HG02678 (cell line): ENCODE results near the gene MAN1C1.

Experiments used
- ATAC-seq: cut with Tn5 transposase; IDR thresholded peaks from one replicate; pipeline ENCODE4 v1.9.1; 2021; ENCODE audit warnings: mild to moderate bottlenecking, moderate library complexity; ENCODE audit not compliant: unreplicated experiment

The MAN1C1 gene

DNA sequence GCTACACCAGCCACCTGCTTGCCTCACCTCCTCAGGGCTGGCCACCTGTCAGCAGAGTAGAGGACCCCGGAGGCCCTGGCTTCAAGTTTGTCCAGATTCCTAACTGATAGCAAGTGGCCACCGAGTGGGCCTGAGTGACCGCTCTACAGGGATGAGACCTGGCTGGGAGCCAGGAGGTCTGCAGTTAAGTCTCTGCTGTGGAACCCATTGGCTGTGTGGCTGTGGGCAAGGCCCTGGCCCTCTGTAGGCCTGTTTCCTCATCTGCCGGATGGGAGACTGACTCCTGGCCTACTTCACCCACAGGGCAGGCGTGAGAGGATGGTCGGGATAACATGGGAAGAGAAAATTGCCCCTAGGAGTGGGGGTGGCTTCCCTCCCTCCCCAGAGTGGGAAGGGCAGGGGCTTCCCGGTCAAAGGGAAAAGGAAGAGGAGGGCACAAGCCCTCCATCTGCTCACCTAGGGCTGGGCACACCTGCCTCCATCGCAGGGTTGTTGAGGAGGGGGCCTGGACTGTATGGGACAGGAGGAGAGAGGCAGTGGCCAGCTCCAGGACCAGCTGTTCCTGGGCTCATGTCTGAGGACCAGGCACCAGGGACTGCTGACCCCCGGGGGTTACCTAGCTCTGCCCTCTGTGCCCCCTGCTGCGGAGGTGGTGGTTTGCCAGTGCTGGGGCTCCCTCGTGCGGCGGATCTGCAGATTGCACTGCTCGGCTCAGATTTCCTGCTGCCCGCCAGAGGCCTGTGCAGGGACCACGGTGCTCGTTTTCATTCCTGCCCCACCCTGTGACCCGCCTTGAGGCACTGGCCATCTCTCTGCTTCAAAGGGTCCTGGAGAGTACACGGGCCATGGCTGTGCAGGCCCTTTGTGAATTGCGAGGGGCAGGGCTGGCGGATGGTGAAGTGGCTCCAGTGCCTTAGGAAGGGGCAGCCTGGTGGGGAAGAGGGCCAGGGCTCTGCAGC lies 194.0 kb downstream of the MAN1C1 start:
- peak; percentile 45 for ATAC-seq

DNA sequence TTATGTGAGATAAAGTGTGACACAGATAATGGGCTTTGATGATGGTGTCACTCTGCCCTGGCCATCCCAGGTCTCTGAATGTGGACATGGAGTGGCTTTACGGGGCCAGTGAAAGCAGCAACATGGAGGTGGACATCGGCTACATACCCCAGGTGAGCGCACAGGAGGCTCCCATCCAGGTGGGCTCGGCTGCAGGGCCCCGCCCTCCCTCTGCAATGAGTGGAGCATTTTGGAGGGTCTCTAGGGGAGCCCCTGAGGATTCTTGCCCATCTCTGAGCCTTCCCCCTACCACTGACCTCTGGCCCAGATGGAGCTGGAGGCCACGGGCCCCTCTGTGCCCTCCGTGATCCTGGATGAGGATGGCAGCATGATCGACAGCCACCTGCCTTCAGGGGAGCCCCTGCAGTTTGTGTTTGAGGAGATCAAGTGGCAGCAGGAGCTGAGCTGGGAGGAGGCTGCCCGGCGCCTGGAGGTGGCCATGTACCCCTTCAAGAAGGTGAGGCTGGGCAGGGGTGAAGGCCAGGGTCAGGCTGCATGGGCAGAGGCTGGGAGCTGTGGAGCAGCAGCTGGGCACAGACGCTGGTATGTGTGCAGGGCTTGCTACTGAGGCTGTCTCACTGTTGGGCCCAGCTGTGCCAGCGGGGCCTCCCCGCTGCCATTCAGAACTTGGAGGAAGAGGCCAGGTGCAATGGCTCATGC lies 194.9 kb downstream of the MAN1C1 start:
- no peak for ATAC-seq

DNA sequence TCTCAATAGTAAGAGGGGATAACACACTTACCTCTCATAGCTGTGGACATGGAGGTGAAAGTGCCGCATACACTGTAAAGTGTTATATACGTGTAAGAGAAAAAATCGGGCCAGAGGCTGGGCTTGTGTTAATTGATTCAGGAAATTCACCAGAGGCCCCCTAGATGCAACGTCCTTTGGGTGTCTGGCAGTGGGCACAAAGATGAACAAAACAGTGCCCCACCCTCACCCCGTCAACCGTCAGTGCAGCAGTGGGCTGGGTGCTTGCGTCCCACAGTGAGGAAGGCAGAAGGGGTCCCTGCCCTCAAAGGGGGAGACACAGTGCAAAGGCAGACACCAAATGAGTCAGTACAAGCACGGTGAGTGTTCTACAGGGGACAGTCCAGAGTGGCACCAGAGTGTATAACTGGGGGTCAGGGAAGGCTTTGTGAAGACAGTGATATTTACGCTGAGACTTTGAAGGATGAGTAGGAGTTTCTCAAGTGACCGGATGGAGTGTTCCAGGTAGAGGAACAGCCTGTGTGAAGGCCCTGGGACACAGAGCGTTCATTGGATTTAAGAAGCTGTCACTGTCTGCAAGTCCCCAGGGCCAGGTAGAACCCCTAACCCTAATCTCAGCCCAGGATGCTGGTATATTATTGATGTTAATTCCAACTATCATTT lies 196.6 kb downstream of the MAN1C1 start:
- ATAC-seq, result no peak

DNA sequence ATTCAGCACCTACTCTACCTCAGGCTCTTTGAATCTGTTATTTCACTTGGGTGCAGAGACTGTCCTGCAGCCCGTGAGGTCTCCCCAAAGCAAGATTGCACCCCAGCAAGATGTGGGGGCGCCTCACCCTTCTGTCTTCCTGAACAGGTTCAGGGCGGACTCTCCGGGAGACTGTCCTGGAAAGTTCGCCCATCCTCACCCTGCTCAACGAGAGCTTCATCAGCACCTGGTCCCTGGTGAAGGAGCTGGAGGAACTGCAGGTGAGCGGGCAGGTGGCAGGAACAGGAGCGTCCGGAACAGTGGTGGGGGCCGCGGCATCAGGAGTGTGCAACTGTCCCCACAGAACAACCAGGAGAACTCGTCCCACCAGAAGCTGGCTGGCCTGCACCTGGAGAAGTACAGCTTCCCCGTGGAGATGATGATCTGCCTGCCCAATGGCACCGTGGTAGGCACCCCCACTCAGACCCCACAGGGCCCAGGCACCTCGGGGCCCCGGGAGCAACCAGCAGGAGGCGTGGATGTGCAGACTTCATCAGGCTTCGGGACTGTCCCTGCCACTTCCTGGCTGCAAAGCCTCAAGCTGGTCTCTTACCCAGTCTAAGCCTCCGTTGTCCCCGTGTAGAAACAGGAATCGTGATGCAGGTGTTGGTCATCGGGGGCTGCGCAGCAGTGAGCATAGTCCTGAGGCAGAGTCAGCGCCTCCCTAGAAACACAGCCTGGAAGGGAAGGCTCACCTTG lies 197.3 kb downstream of the MAN1C1 start:
- ATAC-seq, result no peak

DNA sequence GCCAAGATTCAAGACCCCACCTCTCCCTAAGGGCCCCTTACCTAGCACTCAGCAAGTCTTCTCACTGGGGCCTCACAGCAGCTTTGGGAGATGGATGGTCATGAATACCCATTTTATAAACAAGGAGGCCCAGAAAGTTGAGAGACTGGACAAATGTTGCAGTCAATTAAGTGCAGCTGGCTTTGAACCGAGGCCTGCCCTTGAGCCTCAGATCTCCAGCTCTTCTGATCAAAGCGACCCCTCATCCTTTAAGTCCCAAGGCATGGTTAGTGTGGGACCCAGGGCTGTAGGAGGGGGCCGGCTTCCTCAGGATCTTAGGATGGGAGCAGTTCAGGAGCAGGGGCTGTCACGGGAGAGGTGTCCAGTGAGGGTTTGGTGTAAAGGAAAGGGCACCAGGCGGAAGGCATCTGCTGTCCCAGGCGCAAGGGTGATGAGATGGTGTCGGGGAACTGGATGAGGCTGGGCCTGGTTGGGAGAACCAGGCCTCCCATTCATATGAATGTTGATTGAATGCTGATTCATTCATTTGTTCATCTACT lies 198.0 kb downstream of the MAN1C1 start:
- no peak for ATAC-seq

DNA sequence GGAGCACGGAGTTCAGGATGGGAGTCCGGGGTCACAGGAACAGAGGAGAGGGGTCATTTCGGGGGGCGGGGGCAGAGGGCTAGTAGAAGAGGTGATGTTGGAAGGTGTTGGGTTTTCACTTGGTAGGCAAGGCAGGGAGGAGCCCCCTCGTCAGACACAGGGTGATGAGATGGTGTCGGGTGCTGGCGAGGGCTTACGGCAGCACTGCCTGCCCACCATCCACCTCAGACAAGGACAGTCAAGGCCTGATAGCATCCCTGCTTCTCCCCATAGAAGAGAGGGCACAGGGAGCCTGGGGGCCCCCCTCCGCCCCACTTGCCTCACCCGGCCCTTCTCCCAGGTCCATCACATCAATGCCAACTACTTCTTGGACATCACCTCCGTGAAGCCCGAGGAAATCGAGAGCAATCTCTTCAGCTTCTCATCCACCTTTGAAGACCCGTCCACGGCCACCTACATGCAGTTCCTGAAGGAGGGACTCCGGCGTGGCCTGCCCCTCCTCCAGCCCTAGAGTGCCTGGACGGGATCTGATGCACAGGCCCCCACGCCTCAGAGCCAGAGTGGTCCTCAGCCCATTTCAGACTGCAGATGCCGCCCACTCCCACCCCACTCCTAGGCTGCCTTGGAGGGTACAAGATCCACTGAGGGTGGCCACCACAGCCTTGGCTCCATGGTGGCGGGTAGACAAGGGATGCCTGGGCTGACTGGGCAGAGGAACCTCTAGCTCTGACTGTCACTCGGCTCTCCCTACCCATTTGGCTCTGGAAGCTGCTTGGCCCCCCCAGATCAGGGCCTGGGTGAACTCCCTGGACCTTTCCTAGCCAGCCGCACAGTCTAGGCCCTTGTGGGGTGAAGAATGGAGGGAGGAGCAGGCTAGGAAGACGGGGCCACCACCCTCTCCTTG lies 198.9 kb downstream of the MAN1C1 start:
- no peak for ATAC-seq

DNA sequence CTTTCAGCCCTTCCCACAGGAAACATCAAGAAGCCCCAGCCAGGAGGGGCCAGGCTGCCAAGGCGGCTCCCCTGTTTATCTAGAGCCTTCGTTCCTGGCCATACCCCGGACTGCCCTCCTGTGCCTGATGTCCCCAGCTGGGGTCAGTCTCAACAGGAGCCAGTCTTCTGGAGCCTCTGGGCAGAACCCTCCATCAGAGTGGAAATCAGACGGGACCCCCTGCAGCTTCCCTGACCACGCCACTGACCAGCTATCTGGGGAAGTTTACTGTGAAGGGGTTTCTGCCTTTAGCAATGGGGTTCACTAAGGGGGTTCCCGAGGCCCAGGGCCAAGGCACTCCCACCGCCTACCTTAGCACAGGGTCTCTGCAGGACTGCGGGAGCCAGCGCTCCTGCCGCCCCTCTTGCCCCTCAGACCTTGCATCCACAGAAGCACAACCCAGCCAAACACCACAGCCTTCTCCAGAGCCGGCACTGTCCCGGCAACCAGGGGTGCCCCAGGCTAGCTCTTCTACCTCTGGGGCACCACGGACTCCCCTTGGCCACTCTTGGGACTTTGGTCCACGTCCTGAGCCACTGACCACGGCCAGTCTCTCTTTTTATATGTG lies 199.6 kb downstream of the MAN1C1 start:
- no peak for ATAC-seq

DNA sequence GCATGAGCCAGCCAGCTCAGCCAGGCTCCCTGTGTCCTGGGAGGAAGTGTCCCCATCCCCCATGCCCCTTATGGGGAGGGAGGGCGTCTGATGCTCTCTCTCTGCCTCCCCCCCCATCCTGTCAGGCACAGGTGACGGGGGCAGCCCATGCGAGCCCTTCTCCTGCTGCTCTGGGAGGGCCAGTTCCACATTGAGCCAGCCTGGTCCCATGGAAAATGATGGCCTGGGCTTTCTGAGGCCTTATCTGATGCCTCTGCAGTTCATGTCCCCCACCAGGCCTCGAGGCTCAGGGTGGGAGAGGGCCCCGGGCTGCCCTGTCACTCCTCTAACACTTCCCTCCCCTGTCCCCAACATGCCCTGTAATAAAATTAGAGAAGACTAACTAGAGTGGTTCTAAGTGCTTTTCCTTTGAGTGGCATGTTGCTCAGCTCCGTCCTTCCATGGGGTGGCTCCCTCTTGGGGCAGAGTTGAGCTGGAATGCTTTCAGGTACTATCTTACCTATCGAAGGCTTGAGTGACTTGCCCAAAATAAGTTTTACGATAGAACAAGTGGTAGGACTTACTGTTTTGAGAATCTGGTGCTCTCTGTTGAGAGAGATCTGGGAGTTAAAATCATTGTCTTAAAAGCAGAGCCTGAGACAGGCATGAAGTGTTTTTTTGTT lies 201.4 kb downstream of the MAN1C1 start:
- no peak for ATAC-seq

DNA sequence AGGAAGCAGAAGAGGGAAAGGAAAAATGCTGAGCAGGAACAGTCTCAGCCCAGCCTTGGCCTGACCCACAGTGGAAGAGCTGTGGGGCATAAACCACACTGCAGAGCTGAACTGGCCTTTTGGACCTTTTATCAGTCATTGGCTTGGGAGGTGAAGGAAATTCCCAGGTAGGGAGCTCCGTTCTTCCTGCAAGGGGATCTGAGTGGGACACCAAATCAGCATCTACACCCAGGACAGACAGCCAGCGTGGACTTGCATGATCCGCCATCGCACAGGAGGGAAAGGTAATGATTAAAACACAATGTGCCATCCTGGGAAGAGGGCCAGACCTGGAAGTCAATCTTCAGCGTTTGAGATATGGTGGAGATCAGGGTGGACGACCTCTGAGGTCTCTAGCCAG lies 202.0 kb downstream of the MAN1C1 start:
- no peak for ATAC-seq

DNA sequence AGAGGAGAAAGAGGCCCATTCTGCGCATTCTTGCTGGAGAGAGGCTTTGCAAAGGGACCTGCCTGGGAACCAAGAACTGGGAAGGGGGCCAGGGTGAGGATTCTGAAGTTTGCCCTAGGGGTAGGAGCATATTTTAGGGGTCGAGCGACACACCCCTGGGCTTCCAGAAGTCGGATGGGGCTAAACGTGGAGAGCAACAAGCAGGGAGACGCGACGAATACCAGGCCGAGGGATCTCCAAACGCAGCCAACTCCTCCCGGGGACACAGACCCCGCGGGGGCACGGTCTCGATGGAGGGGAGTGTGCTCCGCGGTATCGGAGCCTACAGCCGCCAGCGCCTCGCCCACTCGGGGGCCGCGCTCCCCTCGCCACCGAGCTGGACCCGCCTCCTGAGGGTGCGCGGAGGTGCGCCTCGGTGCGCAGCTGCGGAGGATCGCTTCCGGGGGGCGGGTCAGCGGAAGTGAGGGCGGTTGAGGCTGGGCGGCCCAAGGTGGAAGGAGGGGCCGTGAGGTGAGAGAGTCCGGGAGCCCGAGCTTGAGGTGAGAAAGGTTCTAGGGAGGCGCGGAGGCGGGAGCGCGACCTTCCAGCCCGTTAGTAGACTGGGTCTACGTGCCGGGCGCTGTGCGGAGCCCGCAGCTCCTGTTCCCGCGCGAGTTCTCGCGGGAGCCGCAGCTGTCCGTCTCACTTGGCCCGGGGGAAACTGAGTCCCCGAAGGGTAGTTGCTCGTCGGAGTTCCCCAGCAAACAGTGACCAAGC lies 203.1 kb downstream of the MAN1C1 start, which contains the start of gene MTFR1L:
Gene MTFR1L (plus strand): TSS at position 464 of the 756 bp plus-strand sequence. CDS start 3,151 bp downstream, outside the sequence.
- ATAC-seq, result peak; percentile 89

DNA sequence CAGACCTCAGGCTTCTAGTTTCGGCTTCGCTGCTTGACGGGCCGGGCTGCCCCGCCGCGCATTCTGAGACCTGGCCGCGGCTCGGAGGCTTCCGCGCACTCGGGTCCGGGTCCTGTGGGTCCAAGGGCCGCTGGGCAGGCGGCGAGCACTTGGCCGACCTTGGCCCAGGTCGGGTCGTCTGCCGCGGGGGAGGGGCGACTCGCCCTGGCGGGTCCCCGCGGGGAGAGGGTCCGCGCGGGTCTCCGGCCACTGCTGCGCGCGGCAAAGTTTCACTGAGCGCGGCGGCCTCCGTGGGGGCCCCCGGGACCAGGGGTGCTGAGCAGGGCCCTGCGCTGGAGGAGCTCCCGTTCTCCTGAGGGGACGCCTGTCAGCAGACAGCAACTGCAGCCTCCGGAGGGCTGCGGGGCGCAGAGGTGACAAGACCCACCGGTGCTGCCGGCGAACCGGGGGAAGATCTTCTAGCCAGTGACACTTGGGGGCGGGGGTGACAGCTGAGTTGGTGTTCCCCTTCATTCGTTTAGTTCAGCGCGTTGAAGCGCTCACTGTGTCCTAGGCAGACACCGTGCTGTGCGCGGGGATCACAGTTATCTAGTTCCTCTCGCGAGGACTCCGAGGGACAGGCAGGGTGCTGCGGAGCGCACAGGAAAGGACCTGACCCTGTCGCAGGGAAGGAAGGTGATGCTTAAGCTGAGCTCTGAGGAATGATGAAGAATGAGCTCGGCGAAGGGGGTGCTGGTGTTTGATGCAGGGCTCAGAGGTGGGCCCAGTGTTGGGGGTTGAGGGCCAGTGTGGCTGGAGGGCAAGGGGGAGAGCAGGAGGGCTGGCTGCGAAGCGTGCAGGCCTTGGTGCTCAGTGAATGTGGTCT lies 203.9 kb downstream of the MAN1C1 start:
- peak; percentile 44 for ATAC-seq

DNA sequence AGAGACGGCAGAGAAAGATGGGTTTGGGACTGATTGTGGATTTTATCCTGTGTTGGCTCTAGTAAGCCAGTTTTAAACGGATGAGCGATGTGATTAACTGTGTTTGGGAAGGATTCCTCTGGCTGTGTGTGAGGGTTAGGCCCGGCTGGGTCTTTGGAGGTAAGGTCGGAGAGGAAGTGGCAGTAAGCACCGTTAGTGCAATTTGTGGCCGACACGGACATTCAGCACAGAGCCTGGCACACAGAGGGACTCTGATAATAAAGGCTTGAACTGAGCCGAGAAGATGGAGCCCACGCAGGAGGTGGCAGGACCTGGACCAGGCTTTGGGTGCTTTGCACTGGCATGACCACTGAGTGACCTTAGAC lies 204.5 kb downstream of the MAN1C1 start:
- no peak for ATAC-seq

DNA sequence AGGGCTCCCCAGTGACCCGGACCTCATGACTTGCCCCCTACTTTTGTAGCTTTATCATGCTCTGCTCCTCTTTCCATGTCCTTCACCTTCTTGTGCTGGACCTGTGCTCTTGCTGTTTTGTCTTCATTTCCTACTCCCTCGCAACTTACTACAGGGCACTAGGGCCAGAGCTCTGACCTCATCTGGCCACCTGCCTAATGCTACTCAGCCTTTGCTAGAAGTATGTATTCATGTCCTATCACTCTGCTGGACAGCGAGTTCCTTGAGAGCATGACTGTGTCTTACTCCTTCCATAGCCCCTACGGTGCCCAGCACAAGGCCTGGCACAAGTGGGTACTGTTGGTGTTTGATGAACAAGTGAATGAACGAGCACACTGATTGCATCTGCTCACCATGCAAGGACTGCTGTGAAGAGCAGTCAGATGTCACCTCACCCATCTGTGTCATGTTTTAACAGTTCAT lies 205.1 kb downstream of the MAN1C1 start:
- no peak for ATAC-seq

DNA sequence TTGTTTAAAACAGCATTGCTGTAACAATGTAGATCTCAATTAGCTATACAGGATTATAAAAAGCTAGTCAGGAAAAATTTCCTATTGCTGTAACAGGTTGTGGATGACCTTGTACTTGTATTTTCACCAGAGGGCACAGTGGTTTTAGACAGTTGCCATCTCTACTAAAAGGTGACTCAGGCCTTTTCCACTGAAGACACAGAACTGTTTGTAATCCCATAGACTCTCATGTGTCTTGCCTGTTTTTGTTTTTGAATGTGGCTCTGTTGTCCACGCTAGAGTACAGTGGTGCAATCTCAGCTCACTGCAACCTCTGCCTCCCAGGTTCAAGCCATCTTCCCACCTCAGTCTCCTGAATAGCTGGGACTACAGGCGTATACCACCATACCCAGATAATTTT lies 209.0 kb downstream of the MAN1C1 start:
- no peak for ATAC-seq

DNA sequence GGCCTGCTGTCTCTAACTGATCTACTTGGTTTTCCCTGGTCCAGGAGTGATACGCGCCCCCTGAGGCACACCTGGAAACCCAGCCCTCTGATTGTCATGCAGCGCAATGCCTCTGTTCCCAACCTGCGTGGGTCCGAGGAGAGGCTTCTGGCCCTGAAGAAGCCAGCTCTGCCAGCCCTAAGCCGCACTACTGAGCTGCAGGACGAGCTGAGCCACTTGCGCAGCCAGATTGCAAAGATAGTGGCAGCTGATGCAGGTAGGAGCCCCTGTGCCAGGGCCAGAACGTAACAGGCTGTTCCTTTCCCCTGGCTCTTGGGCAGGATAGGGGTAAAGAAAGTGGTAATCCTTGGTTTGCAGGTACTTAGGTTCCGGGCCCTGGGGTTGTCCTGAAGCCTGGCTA lies 210.0 kb downstream of the MAN1C1 start:
- no peak for ATAC-seq

DNA sequence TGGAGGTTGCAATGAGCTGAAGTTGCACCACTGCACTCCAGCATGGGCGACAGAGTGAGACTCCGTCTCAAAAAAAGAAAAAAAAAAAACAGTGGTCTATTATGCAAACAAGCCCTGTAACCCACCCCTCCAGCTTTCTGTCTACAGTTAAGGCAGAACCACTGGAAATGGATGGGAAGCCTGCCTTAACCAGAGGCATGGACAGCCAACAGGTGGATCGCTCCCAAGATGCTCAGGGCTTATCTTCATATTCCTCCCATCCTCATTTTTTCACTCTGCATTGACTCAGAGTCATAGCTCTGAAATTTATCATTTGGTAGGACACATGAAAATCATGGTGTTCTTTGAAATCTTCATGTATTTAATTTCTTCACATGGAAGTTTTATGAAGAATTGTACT lies 211.9 kb downstream of the MAN1C1 start:
- ATAC-seq, result no peak

DNA sequence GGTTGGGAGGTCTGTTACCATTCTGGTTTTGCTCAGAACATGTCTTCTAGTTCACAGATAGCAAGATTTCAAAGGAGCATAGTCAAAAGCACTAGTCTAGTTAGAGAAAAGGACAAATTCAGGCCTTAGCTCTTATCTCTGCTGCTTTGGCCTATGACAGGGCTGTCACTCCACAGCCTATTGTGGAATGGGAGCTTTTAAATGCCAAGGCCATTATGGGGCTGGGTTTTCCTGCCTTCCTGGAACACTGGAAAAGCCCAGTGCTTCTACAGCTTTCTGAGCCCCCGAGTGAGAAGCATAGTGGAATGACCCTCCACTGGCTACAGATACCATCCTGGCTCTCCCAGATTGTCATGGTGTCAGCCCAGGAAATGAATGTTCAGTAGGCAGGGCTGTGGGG lies 212.5 kb downstream of the MAN1C1 start:
- no peak for ATAC-seq
